ENCODE measurements around the gene UNC13D. TPM values are rescaled to one million over a fixed set of nuclear protein-coding genes. Genes with fewer than 3 reads are reported as not detected.
"Not testable (repeated sequence)": the region's sequence is repeated elsewhere in the genome, so short reads cannot be mapped to it uniquely, and the experiment has no call there.

Gene UNC13D
- total RNA-seq, 1 experiment from 2014 or later, result 0.57 TPM

- no peak for DNase-seq (ENCODE audit: extremely low read depth, low read depth)
Observed at GRCh38 chr17:75875182-75875939, 31.2 kb upstream of the UNC13D start.

GRCh38 chr17:75874323-75875181 is 30.3 kb upstream of the UNC13D start:
- DNase-seq (ENCODE audit: extremely low read depth, low read depth), result no peak

GRCh38 chr17:75873587-75874322 is 29.6 kb upstream of the UNC13D start:
- no peak for DNase-seq (ENCODE audit: extremely low read depth, low read depth)

GRCh38 chr17:75872434-75873351 is 28.5 kb upstream of the UNC13D start:
- peak; percentile 84 for DNase-seq (ENCODE audit: extremely low read depth, low read depth)

- DNase-seq (ENCODE audit: extremely low read depth, low read depth), result not testable (repeated sequence)
Observed at GRCh38 chr17:75870228-75870627, 26.0 kb upstream of the UNC13D start.

- DNase-seq (ENCODE audit: extremely low read depth, low read depth), result peak; percentile 84
Observed at GRCh38 chr17:75869282-75870141, 25.3 kb upstream of the UNC13D start.

GRCh38 chr17:75868730-75869281 is 24.6 kb upstream of the UNC13D start:
- not testable (repeated sequence) for DNase-seq (ENCODE audit: extremely low read depth, low read depth)

GRCh38 chr17:75865404-75866188 is 21.4 kb upstream of the UNC13D start:
- not testable (repeated sequence) for DNase-seq (ENCODE audit: extremely low read depth, low read depth)

GRCh38 chr17:75864887-75865286 is 20.7 kb upstream of the UNC13D start:
- DNase-seq (ENCODE audit: extremely low read depth, low read depth), result not testable (repeated sequence)

GRCh38 chr17:75864448-75864871 is 20.3 kb upstream of the UNC13D start:
- DNase-seq (ENCODE audit: extremely low read depth, low read depth), result no peak

GRCh38 chr17:75861927-75862317 is 17.7 kb upstream of the UNC13D start:
- DNase-seq (ENCODE audit: extremely low read depth, low read depth), result no peak

- not testable (repeated sequence) for DNase-seq (ENCODE audit: extremely low read depth, low read depth)
Observed at GRCh38 chr17:75859358-75859757, 15.2 kb upstream of the UNC13D start.

- DNase-seq (ENCODE audit: extremely low read depth, low read depth), result no peak
Observed at GRCh38 chr17:75856062-75856756, 12.0 kb upstream of the UNC13D start.

- DNase-seq (ENCODE audit: extremely low read depth, low read depth), result peak; percentile 100
Observed at GRCh38 chr17:75855310-75856061, 11.3 kb upstream of the UNC13D start, which contains the start of gene WBP2. TSS of gene WBP2 (minus strand) at chr17:75855335. CDS start at chr17:75855297, 38 bp downstream.

GRCh38 chr17:75854881-75855309 is 10.7 kb upstream of the UNC13D start:
- no peak for DNase-seq (ENCODE audit: extremely low read depth, low read depth)

GRCh38 chr17:75854101-75854748 is 10.0 kb upstream of the UNC13D start:
- no peak for DNase-seq (ENCODE audit: extremely low read depth, low read depth)
